GM13976 (cell line): ENCODE results near the gene PRKCA.

Experiments used
- DNase-seq: peaks from one replicate; pipeline ENCODE4 v3.0.0; 2012; ENCODE audit warnings: low spot score
- CTCF ChIP-seq: IDR thresholded peaks from 2 replicates; pipeline ENCODE4 v1.5.1; 2012; ENCODE audit warnings: borderline replicate concordance, mild to moderate bottlenecking; ENCODE audit not compliant: insufficient read depth; ENCODE audit errors: extremely low read depth, missing control alignments, control extremely low read depth
- in situ Hi-C: fragments of 300-500 bp; cut with MboI; formaldehyde crosslinking; loops from one replicate; pipeline ENCODE4 v1.12.0; 2022; ENCODE audit warnings: low sequenced_read_pairs, mixed read lengths, inconsistent platforms; ENCODE audit not compliant: unreplicated experiment

PRKCA gene

GRCh38 chr17:66748578-66748977, 446.2 kb downstream of the PRKCA start:
- in situ Hi-C loops: no loop called here
- no peak for DNase-seq
- no peak for TF ChIP-seq CTCF

GRCh38 chr17:66749217-66749832, 446.9 kb downstream of the PRKCA start:
- in situ Hi-C loops: no loop called here
- no peak for TF ChIP-seq CTCF
- no peak for DNase-seq

- in situ Hi-C loops: no loop called here
- no peak for TF ChIP-seq CTCF
- DNase-seq: no peak
Observed at GRCh38 chr17:66750116-66750515, 447.7 kb downstream of the PRKCA start.

DNA sequence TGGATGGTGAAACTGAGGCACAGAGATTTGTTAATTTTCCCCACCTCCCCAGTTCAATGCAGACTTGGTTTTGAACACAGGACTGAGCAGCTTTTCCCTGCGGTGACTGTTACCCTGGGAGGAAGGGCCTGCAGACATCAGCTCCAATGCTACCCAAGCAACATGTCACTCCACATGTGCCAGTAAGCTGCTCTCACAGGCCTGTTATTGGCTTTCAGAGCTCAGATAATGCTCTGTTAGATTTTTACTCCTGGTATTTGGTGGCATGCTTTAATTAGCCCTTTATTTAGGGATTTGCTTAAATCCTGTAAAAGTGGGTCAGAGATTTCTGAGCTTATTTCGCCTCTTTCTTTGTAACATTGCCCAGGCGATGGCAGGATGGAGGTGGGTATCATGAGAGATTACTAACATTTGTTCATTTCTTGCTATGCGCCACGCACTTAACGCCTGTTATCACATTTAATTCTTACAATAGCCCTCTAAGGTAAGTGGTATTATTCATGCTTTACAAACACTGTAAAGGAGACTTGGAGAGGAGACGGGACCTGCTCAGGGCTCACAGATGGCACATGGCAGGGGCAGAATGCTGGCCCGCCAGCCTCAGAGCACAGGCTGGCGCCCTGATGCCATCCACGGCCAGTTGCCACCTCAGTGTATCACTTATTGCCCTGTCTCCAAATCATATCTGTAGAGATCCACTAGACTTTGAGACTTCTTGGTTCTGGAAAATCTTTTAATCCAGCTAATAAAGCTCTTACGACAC, 448.5 kb downstream of the PRKCA start:
- in situ Hi-C loops: no loop called here

DNA sequence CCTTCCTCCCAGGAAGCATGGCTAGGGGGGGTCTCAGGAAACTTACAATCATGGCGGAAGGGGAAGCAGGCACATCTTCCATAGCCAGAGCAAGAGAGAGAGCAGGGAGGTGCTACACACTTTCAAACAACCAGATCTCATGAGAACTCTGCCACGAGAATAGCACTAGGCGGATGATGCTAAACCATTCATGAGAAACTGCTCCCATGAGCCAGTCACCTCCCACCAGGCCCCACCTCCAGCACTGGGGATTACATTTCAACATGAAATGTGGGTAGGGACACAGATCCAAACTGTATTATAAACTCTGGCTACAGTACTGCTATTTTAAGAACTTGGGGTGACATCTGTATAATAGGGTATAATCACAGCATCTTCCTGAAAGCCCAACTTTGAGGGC, 449.4 kb downstream of the PRKCA start:
- DNase-seq: no peak
- in situ Hi-C loops: no loop called here
- TF ChIP-seq CTCF: no peak

More for the DNA sequence above, 448.5 kb downstream of the PRKCA start:
- DNase-seq: no peak
- TF ChIP-seq CTCF: no peak

- no peak for DNase-seq
- in situ Hi-C loops: no loop called here
- TF ChIP-seq CTCF: no peak
Observed at GRCh38 chr17:66752411-66752810, 450.0 kb downstream of the PRKCA start.
